ENCODE results near the gene CRYBG2. TPM values are rescaled to one million over a fixed set of nuclear protein-coding genes. Genes with fewer than 3 reads are reported as not detected.
A peak's percentile ranks its signal among the peaks of the same experiment; 100 is the strongest.

Gene CRYBG2
- polyA plus RNA-seq, 3 donors = 0.52 TPM; not detected in 2

GRCh38 chr1:26361605-26362122 is 7.7 kb upstream of the CRYBG2 start:
- no peaks in the 10 kb centered on the region for H3K36me3 ChIP-seq (replicated peaks in 1 of 2; ENCODE audit: control insufficient read depth in 1 of 2, insufficient read depth in 2 of 2, low read length in 2 of 2)
- Mint-ChIP-seq H3K36me3 (peaks cover 0 to 3% of the 10 kb centered on the region in 2 donors), H3K27ac (no peak overlapping the region), H3K27me3 (ENCODE audit: low read depth in 3 of 3) (peaks cover 61 to 86% (median 70%) of the 10 kb centered on the region in 3 donors), H3K9me3 (peaks cover 0 to 19% (median 3%) of the 10 kb centered on the region in 7 donors), H3K4me3 (peak overlapping the region in 1 of 2 donors; percentile 75), H3K4me1 (peaks cover 29% of the 10 kb centered on the region)
- DNase-seq = no peak
- peaks cover 24 to 58% of the 10 kb centered on the region in 2 donors for H3K27me3 ChIP-seq (ENCODE audit: control insufficient read depth in 2 of 2, insufficient read depth in 2 of 2, low read length in 2 of 2)
- no peaks in the 10 kb centered on the region for H4K20me1 ChIP-seq (ENCODE audit: insufficient read depth, low read length)
- TF ChIP-seq CTCF (IDR thresholded peaks at IDR 0.05) = no peak
- no peaks in the 10 kb centered on the region for H3K9me3 ChIP-seq (replicated peaks in 1 of 2; ENCODE audit: control insufficient read depth in 1 of 2, insufficient read depth in 1 of 2, low read length in 2 of 2)
- no peak overlapping the region for H2AFZ ChIP-seq (ENCODE audit: insufficient read depth, low read depth, low read length, poor library complexity, severe bottlenecking)
- no peak overlapping the region for H3K9ac ChIP-seq (ENCODE audit: insufficient read depth, low read length, poor library complexity, severe bottlenecking)
- no peaks in the 10 kb centered on the region for H3K79me2 ChIP-seq (ENCODE audit: insufficient read depth, low read length)
- H3K4me1 ChIP-seq (ENCODE audit: control insufficient read depth in 1 of 2, insufficient read depth in 2 of 2, low read length in 2 of 2) = peaks cover 10 to 12% of the 10 kb centered on the region in 2 donors
- H3K4me2 ChIP-seq (replicated peaks; ENCODE audit: extremely low read depth, low read length, poor library complexity, severe bottlenecking) = no peak overlapping the region
- H3K4me3 ChIP-seq (replicated peaks in 1 of 3; ENCODE audit: low read depth in 2 of 3, low read length in 3 of 3) = no peak overlapping the region
- intact Hi-C loops (cut with micrococcal nuclease) = loop anchor here (5.0 kb wide), 1 partner anchor 254 kb away; no protein-coding TSS in a partner anchor
- 96% methylated on average over 12 of the region's 12 CpGs for WGBS (ENCODE audit: insufficient coverage)
- H3K27ac ChIP-seq (ENCODE audit: low read depth in 1 of 2, low read length in 2 of 2) = no peak overlapping the region

- Mint-ChIP-seq H3K4me3 (peak overlapping the region in 1 of 2 donors; percentile 75), H3K27ac (peak overlapping the region in 1 of 7 donors; percentile 45), H3K9me3 (peaks cover 0 to 19% (median 3%) of the 10 kb centered on the region in 7 donors), H3K27me3 (ENCODE audit: low read depth in 3 of 3) (peaks cover 65 to 82% (median 68%) of the 10 kb centered on the region in 3 donors), H3K4me1 (peaks cover 29% of the 10 kb centered on the region), H3K36me3 (peaks cover 0 to 3% of the 10 kb centered on the region in 2 donors)
- peaks cover 10 to 12% of the 10 kb centered on the region in 2 donors for H3K4me1 ChIP-seq (ENCODE audit: control insufficient read depth in 1 of 2, insufficient read depth in 2 of 2, low read length in 2 of 2)
- no peak overlapping the region for H3K9ac ChIP-seq (ENCODE audit: insufficient read depth, low read length, poor library complexity, severe bottlenecking)
- H3K79me2 ChIP-seq (ENCODE audit: insufficient read depth, low read length) = no peaks in the 10 kb centered on the region
- no peak overlapping the region for H2AFZ ChIP-seq (ENCODE audit: insufficient read depth, low read depth, low read length, poor library complexity, severe bottlenecking)
- WGBS (ENCODE audit: insufficient coverage) = 76% methylated on average over 21 of the region's 27 CpGs
- DNase-seq = no peak
- peak overlapping the region; percentile 53 for H3K4me2 ChIP-seq (replicated peaks; ENCODE audit: extremely low read depth, low read length, poor library complexity, severe bottlenecking)
- TF ChIP-seq CTCF (IDR thresholded peaks at IDR 0.05) = no peak
- no peaks in the 10 kb centered on the region for H3K36me3 ChIP-seq (replicated peaks in 1 of 2; ENCODE audit: control insufficient read depth in 1 of 2, insufficient read depth in 2 of 2, low read length in 2 of 2)
- H3K27ac ChIP-seq (ENCODE audit: low read depth in 1 of 2, low read length in 2 of 2) = no peak overlapping the region
- peak overlapping the region in 1 of 3 experiments; percentile 50 for H3K4me3 ChIP-seq (replicated peaks in 1 of 3; ENCODE audit: low read depth in 2 of 3, low read length in 3 of 3)
- H4K20me1 ChIP-seq (ENCODE audit: insufficient read depth, low read length) = no peaks in the 10 kb centered on the region
- intact Hi-C loops (cut with micrococcal nuclease) = loop anchor here (5.0 kb wide), 1 partner anchor 254 kb away; no protein-coding TSS in a partner anchor
- H3K9me3 ChIP-seq (replicated peaks in 1 of 2; ENCODE audit: control insufficient read depth in 1 of 2, insufficient read depth in 1 of 2, low read length in 2 of 2) = no peaks in the 10 kb centered on the region
- H3K27me3 ChIP-seq (ENCODE audit: control insufficient read depth in 2 of 2, insufficient read depth in 2 of 2, low read length in 2 of 2) = peaks cover 24 to 58% of the 10 kb centered on the region in 2 donors
Observed at GRCh38 chr1:26360807-26361604, 7.1 kb upstream of the CRYBG2 start.

All from CD14-positive monocyte (primary cell).